Kidney (tissue), 14 donors: ENCODE results near the gene C19orf25. TPM values are rescaled to one million over a fixed set of nuclear protein-coding genes. Genes with fewer than 3 reads are reported as not detected.

ENCODE experiments used
- DNase-seq, 5 donors: peaks; one replicate each; pipeline ENCODE4 v3.0.0-alpha.2; 2013 to 2020
- FAIRE-seq: peaks from 2 replicates; lab custom pipeline; 2012; peaks lifted over from hg19 to GRCh38; lab: Jason Lieb, UNC
- H3K27ac ChIP-seq, 2 donors: one replicate each; pipeline ENCODE4 v1.7.0; 2013; ENCODE audit warnings: low read depth in 2 of 2, low read length in 2 of 2, inconsistent platforms in 1 of 2
- H3K27me3 ChIP-seq: one replicate; pipeline ENCODE4 v1.7.1; 2013; ENCODE audit warnings: low read length, inconsistent platforms; ENCODE audit not compliant: control insufficient read depth, insufficient read depth
- H3K36me3 ChIP-seq, 3 donors: one replicate each; pipeline versions ENCODE4 v1.7.0 to v1.7.1; 2013; ENCODE audit warnings: low read length in 3 of 3, control low read depth in 1 of 3, inconsistent platforms in 1 of 3; ENCODE audit not compliant: insufficient read depth in 3 of 3, control insufficient read depth in 2 of 3
- H3K4me1 ChIP-seq, 3 donors: one replicate each; pipeline versions ENCODE4 v1.7.0 to v1.7.1; 2013; ENCODE audit warnings: low read length in 3 of 3, inconsistent platforms in 1 of 3, low read depth in 1 of 3; ENCODE audit not compliant: control insufficient read depth in 2 of 3, insufficient read depth in 2 of 3
- H3K4me3 ChIP-seq, 3 donors: one replicate each; pipeline versions ENCODE4 v1.7.0 to v1.8.1; 2013; ENCODE audit warnings: low read length in 3 of 3, control low read depth in 1 of 3, inconsistent platforms in 1 of 3
- H3K9ac ChIP-seq, 3 donors: one replicate each; pipeline versions ENCODE4 v1.7.0 to v1.7.1; 2013; ENCODE audit warnings: low read length in 3 of 3, control low read depth in 1 of 3, inconsistent platforms in 1 of 3
- H3K9me3 ChIP-seq, 3 donors: one replicate each; pipeline versions ENCODE4 v1.7.0 to v1.7.1; 2013; ENCODE audit warnings: low read length in 3 of 3, control low read depth in 1 of 3, inconsistent platforms in 1 of 3; ENCODE audit not compliant: control insufficient read depth in 2 of 3, insufficient read depth in 1 of 3
- CTCF ChIP-seq: IDR thresholded peaks from 3 replicates; pipeline ENCODE4 v1.5.1; 2012; ENCODE audit warnings: mild to moderate bottlenecking, moderate library complexity, borderline replicate concordance; ENCODE audit not compliant: insufficient read depth; ENCODE audit errors: extremely low read depth
- intact Hi-C: fragments of 100-400 bp; cut with DNase I; formaldehyde crosslinking; loops from one replicate; pipeline ENCODE4 v1.11.1; 2022
- polyA plus RNA-seq: library from polyadenylated mRNA; stranded (reverse); fragments of 350-450 nt; fragmentation: Illumina TruSeq; extraction: RNeasy Lipid Tissue Mini Kit (QIAGEN cat#74804); gene quantifications from one replicate; pipeline ENCODE4 v1.2.3, GENCODE V29; 2014; ENCODE audit warnings: low read depth, low replicate concordance; ENCODE audit not compliant: insufficient read depth
- total RNA-seq: library from RNA; stranded (reverse); fragmentation: NEBNext Ultra II Directional; extraction: Animal tissue kit (Norgen Biotek cat#: 25700); gene quantifications from one replicate; pipeline ENCODE4 v1.2.1, GENCODE V29; 2021
- donor health status: control.
- donor health status: control.
- donor health status: control.
- donor health status: control.
- donor health status: control.
- donor health status: DM: yes; HTN: yes; CAD: no.
- donor health status: Normal renal cell carcinoma (clear cell type).

C19orf25 gene
- total and polyA plus RNA-seq, 2 donors from 2014 or later: 32.5 to 50.9 TPM

- H3K27ac ChIP-seq: peak overlapping the region; percentile 18 to 71
- peaks cover 0 to 25% (median 25%) of the 10 kb centered on the region in 3 donors for H3K4me1 ChIP-seq
- no peak for FAIRE-seq
- no peak overlapping the region for H3K9ac ChIP-seq
- no peak overlapping the region for H3K4me3 ChIP-seq
- H3K36me3 ChIP-seq: peaks cover 4 to 52% (median 25%) of the 10 kb centered on the region in 3 donors
- no peak for TF ChIP-seq CTCF
- intact Hi-C loops: no loop called here
- no peaks in the 10 kb centered on the region for H3K27me3 ChIP-seq
- H3K9me3 ChIP-seq: no peaks in the 10 kb centered on the region
- peak in 4 of 5 donors; percentile 70 to 85 (median 76) for DNase-seq
Observed at GRCh38 chr19:1424192-1424955, 54.6 kb downstream of the C19orf25 start.

- FAIRE-seq (no peak), DNase-seq (peak in 2 of 5 donors; percentile 57 to 58)
- no peak for TF ChIP-seq CTCF
- H3K27ac ChIP-seq: peak overlapping the region in 1 of 2 donors; percentile 64
- H3K27me3 ChIP-seq: no peaks in the 10 kb centered on the region
- peaks cover 0 to 25% (median 25%) of the 10 kb centered on the region in 3 donors for H3K4me1 ChIP-seq
- intact Hi-C loops: no loop called here
- peaks cover 4 to 55% (median 30%) of the 10 kb centered on the region in 3 donors for H3K36me3 ChIP-seq
- H3K9me3 ChIP-seq: no peaks in the 10 kb centered on the region
- no peak overlapping the region for H3K4me3 ChIP-seq
- H3K9ac ChIP-seq: no peak overlapping the region
Observed at GRCh38 chr19:1423436-1424191, 55.4 kb downstream of the C19orf25 start.

Other genes starting within 250 kb of the C19orf25 start
- 1.1 TPM for gene CBARP, start 241.2 kb downstream of the C19orf25 start, total RNA-seq
- gene CBARP, start 241.2 kb downstream of the C19orf25 start, polyA plus RNA-seq: 1.0 TPM
- 183 TPM for gene ATP5F1D, start 237.5 kb downstream of the C19orf25 start, total RNA-seq
- 641 TPM for gene ATP5F1D, start 237.5 kb downstream of the C19orf25 start, polyA plus RNA-seq
- gene MIDN, start 230.6 kb downstream of the C19orf25 start, total RNA-seq: 205 TPM
- 21.3 TPM for gene MIDN, start 230.6 kb downstream of the C19orf25 start, polyA plus RNA-seq
- gene CIRBP, start 209.9 kb downstream of the C19orf25 start, total RNA-seq: 533 TPM
- 408 TPM for gene CIRBP, start 209.9 kb downstream of the C19orf25 start, polyA plus RNA-seq
- gene FAM174C, start 203.7 kb downstream of the C19orf25 start, total RNA-seq: 35.3 TPM
- gene FAM174C, start 203.7 kb downstream of the C19orf25 start, polyA plus RNA-seq: 94.7 TPM
- not detected for gene EFNA2, start 193.3 kb downstream of the C19orf25 start, total RNA-seq
- not detected for gene EFNA2, start 193.3 kb downstream of the C19orf25 start, polyA plus RNA-seq
- 85.5 TPM for gene NDUFS7, start 95.3 kb downstream of the C19orf25 start, total RNA-seq
- 265 TPM for gene NDUFS7, start 95.3 kb downstream of the C19orf25 start, polyA plus RNA-seq
- gene GAMT, start 77.7 kb downstream of the C19orf25 start, total RNA-seq: 16.3 TPM
- gene GAMT, start 77.7 kb downstream of the C19orf25 start, polyA plus RNA-seq: 209 TPM
- 98.5 TPM for gene DAZAP1, start 71.6 kb downstream of the C19orf25 start, total RNA-seq
- gene DAZAP1, start 71.6 kb downstream of the C19orf25 start, polyA plus RNA-seq: 47.7 TPM
- 893 TPM for gene RPS15, start 40.8 kb downstream of the C19orf25 start, total RNA-seq
- gene RPS15, start 40.8 kb downstream of the C19orf25 start, polyA plus RNA-seq: 1,823 TPM
- gene APC2, start 29.1 kb downstream of the C19orf25 start, total RNA-seq: 0.25 TPM
- not detected for gene APC2, start 29.1 kb downstream of the C19orf25 start, polyA plus RNA-seq
- 5.3 TPM for gene PCSK4, start 11.1 kb upstream of the C19orf25 start, total RNA-seq
- gene PCSK4, start 11.1 kb upstream of the C19orf25 start, polyA plus RNA-seq: 5.5 TPM
- gene REEP6, start 12.0 kb upstream of the C19orf25 start, total RNA-seq: 9.6 TPM
- gene REEP6, start 12.0 kb upstream of the C19orf25 start, polyA plus RNA-seq: 60.0 TPM
- 4.6 TPM for gene ADAMTSL5, start 33.8 kb upstream of the C19orf25 start, total RNA-seq
- 1.4 TPM for gene ADAMTSL5, start 33.8 kb upstream of the C19orf25 start, polyA plus RNA-seq
- gene PLK5, start 44.9 kb upstream of the C19orf25 start, total RNA-seq: not detected
- not detected for gene PLK5, start 44.9 kb upstream of the C19orf25 start, polyA plus RNA-seq
- gene MEX3D, start 89.1 kb upstream of the C19orf25 start, total RNA-seq: 19.3 TPM
- 5.4 TPM for gene MEX3D, start 89.1 kb upstream of the C19orf25 start, polyA plus RNA-seq
- gene MBD3, start 113.7 kb upstream of the C19orf25 start, total RNA-seq: 62.5 TPM
- 76.1 TPM for gene MBD3, start 113.7 kb upstream of the C19orf25 start, polyA plus RNA-seq
- 200 TPM for gene UQCR11, start 126.2 kb upstream of the C19orf25 start, total RNA-seq
- gene UQCR11, start 126.2 kb upstream of the C19orf25 start, polyA plus RNA-seq: 777 TPM
- 50.2 TPM for gene TCF3, start 173.4 kb upstream of the C19orf25 start, total RNA-seq
- 20.3 TPM for gene TCF3, start 173.4 kb upstream of the C19orf25 start, polyA plus RNA-seq